GM19463 (cell line): ENCODE results near the gene IL31RA.
"Not testable (repeated sequence)": the region's sequence is repeated elsewhere in the genome, so short reads cannot be mapped to it uniquely, and the experiment has no call there.

Experiments
- ATAC-seq: cut with Tn5 transposase; IDR thresholded peaks from one replicate; pipeline ENCODE4 v1.9.1; 2021; ENCODE audit warnings: mild to moderate bottlenecking, moderate library complexity; ENCODE audit not compliant: unreplicated experiment

The IL31RA gene

GRCh38 chr5:55850839-55851674 is at the start of gene IL31RA:
TSS of gene IL31RA (plus strand) at chr5:55851357. CDS start at chr5:55851571, 214 bp downstream.
- no peak for ATAC-seq

DNA sequence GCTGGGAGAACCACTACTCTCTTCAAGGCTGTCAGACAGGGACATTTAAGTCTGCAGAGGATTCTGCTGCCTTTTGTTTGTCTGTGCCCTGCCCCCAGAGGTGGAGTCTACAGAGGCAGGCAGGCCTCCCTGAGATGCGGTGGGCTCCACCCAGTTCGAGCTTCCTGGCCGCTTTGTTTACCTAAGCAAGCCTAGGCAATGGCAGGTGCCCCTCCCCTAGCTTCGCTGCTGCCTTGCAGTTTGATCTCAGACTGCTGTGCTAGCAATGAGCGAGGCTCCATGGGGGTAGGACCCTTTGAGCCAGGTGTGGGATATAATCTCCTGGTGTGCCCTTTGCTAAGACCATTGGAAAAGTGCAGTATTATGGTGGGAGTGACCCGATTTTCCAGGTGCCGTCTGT is 42.3 kb upstream of the IL31RA start:
- ATAC-seq, result not testable (repeated sequence)

- not testable (repeated sequence) for ATAC-seq
These were observed 35.2 kb upstream of the IL31RA start for GRCh38 chr5:55815939-55816338.

- no peak for ATAC-seq
These were observed 34.8 kb upstream of the IL31RA start for GRCh38 chr5:55816342-55816741.

GRCh38 chr5:55817030-55817429 is 34.1 kb upstream of the IL31RA start:
- no peak for ATAC-seq

GRCh38 chr5:55820488-55820887 is 30.7 kb upstream of the IL31RA start:
- ATAC-seq, result no peak

DNA sequence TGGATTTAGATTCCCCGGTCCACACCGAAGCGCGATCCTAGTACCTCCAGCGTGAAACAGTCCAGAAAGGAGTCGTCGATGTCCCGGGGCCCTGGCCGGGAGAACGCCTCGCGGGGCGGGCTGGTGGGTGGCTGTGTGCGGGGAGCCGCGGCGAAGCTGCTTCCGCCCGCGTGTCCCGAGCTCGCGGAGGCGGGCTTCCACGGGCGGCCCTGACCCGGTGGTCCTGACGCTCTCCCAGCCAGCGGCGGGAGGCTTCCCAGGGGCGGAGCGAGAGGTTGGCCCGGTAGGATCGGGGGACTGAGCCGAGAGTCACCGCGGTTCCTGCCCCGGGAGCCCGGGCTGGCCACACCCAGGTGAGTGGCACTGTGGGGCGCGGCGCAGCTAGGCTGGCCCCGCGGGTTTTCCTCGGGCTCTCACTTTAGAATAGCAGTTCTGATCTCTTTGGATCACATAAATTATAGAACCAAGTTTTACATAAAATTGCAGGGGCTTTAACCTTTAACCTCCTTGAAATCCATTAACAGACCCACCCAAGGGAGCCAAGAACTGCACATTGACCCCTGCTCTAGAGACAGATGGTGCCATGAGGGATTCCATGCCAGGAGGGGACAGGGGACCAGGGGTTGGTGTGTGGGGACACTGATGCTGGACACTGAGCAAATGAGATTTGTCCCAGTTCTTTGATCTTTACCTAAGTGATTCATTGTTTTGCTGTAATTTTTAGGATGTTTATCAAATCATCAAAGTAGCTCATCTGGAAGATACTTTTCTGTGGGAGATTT is 29.2 kb upstream of the IL31RA start:
- ATAC-seq, result no peak

GRCh38 chr5:55823151-55823796 is 27.9 kb upstream of the IL31RA start:
- ATAC-seq, result no peak

GRCh38 chr5:55829956-55830355 is 21.2 kb upstream of the IL31RA start:
- ATAC-seq, result no peak

DNA sequence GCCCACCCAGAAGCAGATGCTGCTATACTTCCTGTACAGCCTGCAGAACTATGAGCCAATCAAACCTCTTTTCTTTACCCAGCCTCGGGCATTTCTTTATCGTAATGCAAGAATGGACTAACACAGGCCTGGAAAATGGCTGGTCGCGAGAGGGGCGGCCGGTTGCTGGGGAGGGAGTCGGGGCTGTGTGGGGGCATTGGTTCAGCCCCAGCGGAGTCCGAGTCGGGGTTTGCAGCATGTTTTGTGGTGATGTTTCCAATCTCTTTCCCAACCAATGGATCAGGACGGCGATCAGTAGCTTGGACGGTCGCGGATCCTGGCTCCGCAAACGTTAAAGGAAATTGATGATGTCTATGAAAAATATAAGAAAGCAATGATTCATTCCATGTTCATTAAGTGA is 18.7 kb upstream of the IL31RA start:
- no peak for ATAC-seq

DNA sequence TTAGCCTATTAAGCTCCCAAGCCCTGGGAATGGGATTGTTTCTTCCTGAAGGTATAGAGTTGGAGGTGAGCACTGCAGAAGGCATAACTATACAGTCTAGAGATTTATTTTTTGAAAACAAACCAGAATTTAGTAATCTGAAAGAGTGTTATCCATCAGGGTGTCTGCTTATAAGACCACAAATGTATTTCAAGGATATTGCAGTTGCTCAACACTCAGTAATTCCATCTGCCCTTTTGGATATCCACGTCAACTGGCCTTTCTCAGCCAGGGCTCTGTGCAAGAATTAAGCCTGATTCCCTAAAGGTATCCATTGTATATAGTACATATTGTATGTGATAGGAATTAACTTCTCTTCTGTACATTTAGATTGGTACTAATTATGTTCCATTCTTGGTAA is 15.0 kb upstream of the IL31RA start:
- ATAC-seq, result no peak

- ATAC-seq, result no peak
These were observed 9.2 kb upstream of the IL31RA start for GRCh38 chr5:55841976-55842375.

DNA sequence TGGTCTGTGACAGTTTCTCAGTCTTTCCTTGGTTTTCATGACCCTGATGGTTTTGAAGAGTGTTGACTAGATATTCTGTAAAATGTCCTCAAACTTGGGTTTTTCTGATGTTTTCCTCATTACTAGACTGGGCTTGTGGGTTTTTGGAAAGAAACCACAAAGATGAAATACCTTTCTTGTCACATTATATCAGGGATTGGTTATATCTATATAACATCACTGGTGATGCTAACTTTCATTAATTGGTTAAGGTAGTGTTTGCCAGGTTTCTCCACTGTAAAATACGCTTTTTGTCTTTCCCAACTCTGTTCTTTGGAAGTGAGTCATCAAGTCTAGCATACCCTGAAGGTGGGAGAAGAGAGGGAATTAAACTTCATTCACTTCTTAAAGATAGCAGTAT is 3.3 kb upstream of the IL31RA start:
- ATAC-seq, result no peak

DNA sequence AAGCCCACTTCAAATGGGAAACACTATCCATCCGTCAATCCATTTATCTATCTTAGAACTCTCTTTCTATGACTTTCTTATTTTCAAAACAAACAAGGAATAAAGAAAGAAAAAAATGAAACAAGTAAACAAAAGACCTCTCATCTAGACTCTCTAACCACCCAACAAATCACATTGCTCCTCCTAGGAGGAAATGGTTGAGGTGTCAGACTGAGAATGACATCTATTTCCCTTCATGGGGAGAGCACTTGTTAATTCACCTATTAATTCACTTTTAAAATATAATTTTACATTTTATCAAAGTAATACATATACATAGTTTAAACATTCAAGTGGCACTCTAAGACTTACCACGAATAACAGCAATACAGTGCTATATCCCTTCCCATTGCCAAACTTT is 2.4 kb upstream of the IL31RA start:
- ATAC-seq, result no peak

GRCh38 chr5:55851675-55851979 is 470 bp downstream of the IL31RA start:
- ATAC-seq, result no peak

DNA sequence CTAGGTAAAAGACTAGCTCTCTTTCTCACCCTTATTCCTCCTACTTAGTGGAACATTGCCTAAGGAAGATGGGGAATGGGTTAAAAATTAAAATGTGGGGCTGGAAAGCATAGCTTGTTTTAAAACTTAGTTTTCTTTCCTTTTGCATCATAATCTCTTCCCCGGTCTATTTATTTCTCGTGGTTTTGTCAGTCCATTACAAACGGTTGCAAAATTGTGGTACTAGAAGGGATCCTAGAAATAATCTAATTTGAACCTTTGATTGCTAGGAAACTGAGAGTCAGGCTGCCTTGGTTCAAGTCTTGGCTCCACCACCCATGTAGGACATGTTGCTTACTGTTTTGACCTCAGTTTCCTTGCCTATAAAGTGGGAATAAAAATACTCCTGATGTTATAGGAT is 1.3 kb downstream of the IL31RA start:
- no peak for ATAC-seq

GRCh38 chr5:55853041-55853670 is 2.0 kb downstream of the IL31RA start:
- no peak for ATAC-seq

- ATAC-seq, result no peak
These were observed 2.7 kb downstream of the IL31RA start for GRCh38 chr5:55853818-55854217.

GRCh38 chr5:55855509-55855908 is 4.4 kb downstream of the IL31RA start:
- no peak for ATAC-seq

- ATAC-seq, result no peak
These were observed 5.5 kb downstream of the IL31RA start for GRCh38 chr5:55856516-55857246.

DNA sequence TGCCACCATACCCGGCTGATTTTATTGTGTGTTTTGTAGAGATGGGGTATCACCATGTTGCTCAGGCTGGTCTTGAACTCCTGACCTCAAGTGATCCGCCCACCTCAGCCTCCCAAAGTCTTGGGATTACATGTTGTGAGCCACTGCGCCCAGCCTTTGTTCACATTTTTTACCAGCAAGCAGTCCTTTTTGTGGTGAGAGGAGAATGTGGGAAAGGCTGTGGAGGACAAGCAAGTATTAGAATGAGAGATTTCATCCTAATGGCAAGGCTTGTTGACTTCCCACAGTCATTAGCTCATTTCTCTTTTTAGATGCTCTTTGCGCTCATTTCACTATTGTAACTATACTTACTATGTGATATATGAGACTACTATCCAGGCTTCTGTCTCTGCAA is 6.1 kb downstream of the IL31RA start:
- no peak for ATAC-seq
